KMS-11 (cell line): ENCODE results near the gene GRIP1.

Source experiments
- H2AFZ ChIP-seq: fragments of 200-600 bp; sonication (generic); 2 replicates; pipeline ENCODE4 v1.6.1; 2016; ENCODE audit warnings: antibody characterized with exemption, mixed run types, low read depth
- H3K27ac ChIP-seq: fragments of 200-600 bp; sonication (generic); 2 replicates; pipeline ENCODE4 v1.6.1; 2016; ENCODE audit warnings: mild to moderate bottlenecking, mixed run types
- H3K27me3 ChIP-seq: fragments of 200-600 bp; sonication (generic); 2 replicates; pipeline ENCODE4 v1.6.1; 2017; ENCODE audit warnings: mild to moderate bottlenecking, low read depth, mixed run types, moderate library complexity; ENCODE audit not compliant: insufficient read depth
- H3K36me3 ChIP-seq: fragments of 200-600 bp; sonication (generic); 2 replicates; pipeline ENCODE4 v1.6.1; 2017; ENCODE audit warnings: mild to moderate bottlenecking, mixed run types; ENCODE audit not compliant: insufficient read depth
- H3K4me1 ChIP-seq: fragments of 200-600 bp; sonication (generic); 2 replicates; pipeline ENCODE4 v1.6.1; 2016; ENCODE audit warnings: mild to moderate bottlenecking, low read depth, mixed run types; ENCODE audit not compliant: poor library complexity, severe bottlenecking
- H3K4me2 ChIP-seq: fragments of 200-600 bp; sonication (generic); 2 replicates; pipeline ENCODE4 v1.7.0; 2016; ENCODE audit warnings: mild to moderate bottlenecking, mixed run types
- H3K4me3 ChIP-seq: fragments of 200-600 bp; sonication (generic); IDR thresholded peaks from 2 replicates; pipeline ENCODE4 v1.6.1; 2017; ENCODE audit warnings: low read depth, low read length, mixed read lengths; ENCODE audit not compliant: insufficient read depth
- H3K79me2 ChIP-seq: fragments of 200-600 bp; sonication (generic); 2 replicates; pipeline ENCODE4 v1.6.1; 2016; ENCODE audit warnings: low read depth, mixed run types; ENCODE audit not compliant: insufficient read depth
- H3K9ac ChIP-seq: fragments of 200-600 bp; sonication (generic); 2 replicates; pipeline ENCODE4 v1.6.1; 2016; ENCODE audit warnings: mild to moderate bottlenecking, mixed run types
- H4K20me1 ChIP-seq: fragments of 200-600 bp; sonication (generic); 2 replicates; pipeline ENCODE4 v1.6.1; 2016; ENCODE audit warnings: mild to moderate bottlenecking, mixed run types; ENCODE audit not compliant: insufficient read depth
- CTCF ChIP-seq: fragments of 200-600 bp; sonication (generic); conservative IDR thresholded peaks from 2 replicates; pipeline ENCODE4 v1.6.1; 2017; ENCODE audit warnings: low read depth, mild to moderate bottlenecking, antibody characterized with exemption, low read length, moderate library complexity, mixed read lengths

The GRIP1 gene

GRCh38 chr12:66399911-66400306 is 279.0 kb downstream of the GRIP1 start:
- H2AFZ ChIP-seq, result no peak overlapping the region
- H3K4me2 ChIP-seq, result no peak overlapping the region
- peaks cover 29% of the 10 kb centered on the region for H3K4me1 ChIP-seq
- no peaks in the 10 kb centered on the region for H3K36me3 ChIP-seq
- no peak overlapping the region for H3K9ac ChIP-seq
- no peaks in the 10 kb centered on the region for H3K27me3 ChIP-seq
- TF ChIP-seq CTCF, result no peak
- no peak overlapping the region for H3K4me3 ChIP-seq
- H4K20me1 ChIP-seq, result no peaks in the 10 kb centered on the region
- no peak overlapping the region for H3K27ac ChIP-seq
- no peaks in the 10 kb centered on the region for H3K79me2 ChIP-seq

DNA sequence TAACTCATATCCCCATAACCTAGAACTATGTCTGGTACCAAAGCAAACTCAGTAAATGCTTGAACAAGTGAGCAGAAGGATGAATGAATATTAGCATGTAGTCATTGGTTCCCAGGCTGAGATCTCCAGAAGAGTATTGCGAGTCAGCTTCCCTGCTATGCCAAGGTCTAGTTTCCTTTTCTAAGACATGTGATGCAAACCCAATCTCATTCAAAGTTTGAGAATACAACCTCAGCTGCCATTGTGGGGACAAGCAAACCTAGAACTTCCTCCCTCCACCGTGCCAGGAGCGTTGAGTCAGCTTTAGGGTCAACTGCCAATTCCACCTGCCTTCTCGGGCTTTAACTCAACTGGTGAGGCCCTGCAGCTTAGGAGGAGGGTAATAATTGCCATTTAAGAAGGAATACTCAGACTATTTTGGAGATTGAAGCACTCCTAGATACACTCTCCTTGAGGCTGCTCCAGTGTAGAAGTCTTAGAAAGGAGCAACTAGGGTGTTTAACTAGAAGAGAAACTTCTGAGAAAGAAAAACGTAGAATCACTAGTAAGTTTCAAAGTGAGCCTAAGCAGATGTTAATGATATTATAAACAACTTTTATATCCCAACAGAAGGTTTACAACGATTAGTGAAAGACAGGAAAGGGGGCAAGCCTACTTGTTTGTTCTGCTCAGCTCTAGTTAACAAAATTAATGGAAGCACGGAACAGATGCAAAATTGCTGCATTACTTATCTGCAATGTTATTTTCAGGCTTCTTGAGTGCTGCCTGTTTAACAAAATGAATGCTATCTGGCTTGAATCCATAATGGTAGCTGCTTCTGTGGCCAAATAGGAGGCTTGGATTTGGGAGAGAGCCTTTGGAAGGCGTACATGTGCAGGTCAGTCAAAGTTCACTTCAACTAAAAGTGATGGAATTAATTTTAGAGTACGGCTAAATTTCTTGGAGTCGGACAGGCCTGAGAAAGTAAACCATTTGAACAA is 279.7 kb downstream of the GRIP1 start:
- Histone ChIP-seq H3K79me2 (no peaks in the 10 kb centered on the region), H3K27me3 (no peaks in the 10 kb centered on the region), H3K36me3 (no peaks in the 10 kb centered on the region), H2AFZ (no peak overlapping the region), H3K4me2 (no peak overlapping the region), H4K20me1 (no peaks in the 10 kb centered on the region), H3K4me3 (no peak overlapping the region), H3K27ac (no peak overlapping the region), H3K4me1 (peaks cover 22% of the 10 kb centered on the region), H3K9ac (no peak overlapping the region)
- no peak for TF ChIP-seq CTCF

GRCh38 chr12:66397574-66398290 is 281.1 kb downstream of the GRIP1 start:
- H3K79me2 ChIP-seq, result no peaks in the 10 kb centered on the region
- H3K4me1 ChIP-seq, result peaks cover 8% of the 10 kb centered on the region
- TF ChIP-seq CTCF, result no peak
- no peak overlapping the region for H3K4me3 ChIP-seq
- no peaks in the 10 kb centered on the region for H3K27me3 ChIP-seq
- no peaks in the 10 kb centered on the region for H3K36me3 ChIP-seq
- H4K20me1 ChIP-seq, result no peaks in the 10 kb centered on the region
- H2AFZ ChIP-seq, result no peak overlapping the region
- H3K4me2 ChIP-seq, result no peak overlapping the region
- H3K27ac ChIP-seq, result no peak overlapping the region
- H3K9ac ChIP-seq, result no peak overlapping the region

- H3K4me1 ChIP-seq, result no peaks in the 10 kb centered on the region
- H3K4me2 ChIP-seq, result no peak overlapping the region
- no peaks in the 10 kb centered on the region for H3K79me2 ChIP-seq
- H3K9ac ChIP-seq, result no peak overlapping the region
- H3K27ac ChIP-seq, result no peak overlapping the region
- no peaks in the 10 kb centered on the region for H4K20me1 ChIP-seq
- no peaks in the 10 kb centered on the region for H3K36me3 ChIP-seq
- no peaks in the 10 kb centered on the region for H3K27me3 ChIP-seq
- no peak overlapping the region for H2AFZ ChIP-seq
- TF ChIP-seq CTCF, result no peak
- H3K4me3 ChIP-seq, result no peak overlapping the region
Measured at GRCh38 chr12:66393890-66394289, 285.0 kb downstream of the GRIP1 start.
